HG02884 (cell line): ENCODE measurements around the gene COL1A1.

ENCODE experiments used
- ATAC-seq: cut with Tn5 transposase; IDR thresholded peaks from one replicate; pipeline ENCODE4 v1.9.1; 2021; ENCODE audit warnings: mild to moderate bottlenecking, moderate library complexity; ENCODE audit not compliant: unreplicated experiment

The COL1A1 gene

GRCh38 chr17:50174444-50174843 lies 27.0 kb downstream of the COL1A1 start:
- ATAC-seq, result no peak

DNA sequence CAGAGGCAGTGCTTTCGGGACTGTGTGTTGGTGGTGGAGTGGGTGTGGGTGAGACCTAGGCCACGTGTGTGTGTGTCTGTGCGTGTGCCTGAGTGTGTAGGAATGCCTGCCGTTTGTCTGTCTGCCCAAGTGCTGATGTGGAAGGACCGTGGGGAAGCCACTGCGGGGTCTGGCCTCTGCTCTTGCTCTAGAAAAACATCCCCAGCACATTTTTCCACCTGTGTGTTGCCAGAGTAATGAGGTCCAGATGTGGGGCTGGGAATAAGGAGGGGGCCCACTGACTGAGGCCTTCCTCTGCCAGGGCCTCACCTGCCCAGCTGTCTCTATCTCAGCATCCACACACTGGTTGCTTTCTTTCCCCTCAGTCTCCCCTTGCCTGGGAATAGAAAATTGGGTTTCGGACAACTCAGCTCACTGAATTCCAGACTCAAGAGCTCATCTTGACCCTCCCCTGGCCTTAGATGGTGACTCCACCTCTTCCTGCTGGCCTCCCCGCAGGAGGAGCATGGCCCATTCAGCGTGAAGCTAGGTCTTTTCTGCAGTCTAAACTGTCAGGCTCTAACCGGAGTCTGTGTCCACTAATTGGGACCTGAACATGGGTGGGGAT lies 28.0 kb downstream of the COL1A1 start:
- ATAC-seq, result no peak

DNA sequence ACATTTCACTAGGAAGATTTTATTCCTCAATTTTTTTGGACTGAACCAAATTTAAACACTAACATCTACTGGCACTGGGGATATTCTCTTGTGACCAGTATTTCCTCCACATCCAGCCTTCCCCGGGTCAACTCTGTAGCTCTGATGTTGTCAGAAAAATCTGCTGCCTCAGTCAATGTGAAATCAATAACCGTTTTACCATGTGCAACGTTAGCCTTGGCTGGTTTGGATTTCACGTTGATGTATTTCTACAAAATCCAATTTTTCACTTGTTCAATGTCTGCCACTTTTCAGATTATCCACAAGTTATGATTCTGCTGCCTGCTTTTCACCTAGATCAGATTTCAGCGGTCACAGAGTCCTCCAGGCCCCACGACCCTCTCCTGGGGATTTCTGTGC lies 28.5 kb downstream of the COL1A1 start:
- ATAC-seq, result no peak

GRCh38 chr17:50172130-50172529 lies 29.3 kb downstream of the COL1A1 start:
- no peak for ATAC-seq

GRCh38 chr17:50171371-50172071 lies 29.9 kb downstream of the COL1A1 start:
- no peak for ATAC-seq

GRCh38 chr17:50170662-50171370 lies 30.6 kb downstream of the COL1A1 start:
- ATAC-seq, result no peak

DNA sequence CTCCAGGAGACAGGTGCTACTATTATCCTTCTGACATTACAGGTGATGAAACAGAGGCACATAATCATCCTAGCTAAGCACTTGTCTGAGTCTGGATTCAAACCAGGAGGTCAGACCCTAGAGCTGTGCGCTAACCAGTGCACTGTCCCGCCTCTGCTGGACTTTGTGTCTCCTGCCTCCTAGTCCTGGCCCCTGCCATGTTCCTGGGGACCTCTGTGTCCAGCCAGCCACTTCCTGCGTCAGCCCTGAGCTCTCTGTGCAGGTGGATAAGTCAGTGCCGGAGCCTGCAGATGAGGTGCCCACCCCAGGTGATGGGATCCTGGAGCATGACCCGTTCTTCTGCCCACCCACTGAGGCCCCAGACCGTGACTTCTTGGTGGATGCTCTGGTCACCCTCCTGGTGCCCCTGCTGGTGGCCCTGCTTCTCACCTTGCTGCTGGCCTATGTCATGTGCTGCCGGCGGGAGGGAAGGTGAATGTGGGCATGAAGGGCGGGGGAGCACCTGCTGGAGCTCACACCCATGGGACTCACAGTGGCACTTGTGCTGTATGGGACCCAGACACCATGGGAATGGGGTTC lies 31.5 kb downstream of the COL1A1 start:
- no peak for ATAC-seq

- no peak for ATAC-seq
Measured at GRCh38 chr17:50169121-50169764, 32.2 kb downstream of the COL1A1 start.

DNA sequence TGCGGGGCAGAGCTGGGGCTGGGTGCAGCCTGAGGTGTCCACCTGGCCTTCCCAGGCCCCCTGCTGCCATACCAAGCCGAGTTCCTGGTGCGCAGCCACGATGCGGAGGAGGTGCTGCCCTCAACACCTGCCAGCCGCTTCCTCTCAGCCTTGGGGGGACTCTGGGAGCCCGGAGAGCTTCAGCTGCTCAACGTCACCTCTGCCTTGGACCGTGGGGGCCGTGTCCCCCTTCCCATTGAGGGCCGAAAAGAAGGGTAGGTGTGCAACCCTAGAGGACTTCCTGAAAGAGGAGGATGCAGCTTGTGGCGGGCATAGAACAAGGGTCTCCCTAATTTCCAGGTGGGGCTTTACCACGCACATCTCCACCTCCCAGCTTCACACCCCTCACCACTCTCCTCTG lies 33.1 kb downstream of the COL1A1 start:
- ATAC-seq, result no peak

- no peak for ATAC-seq
Measured at GRCh38 chr17:50167371-50167770, 34.1 kb downstream of the COL1A1 start.

DNA sequence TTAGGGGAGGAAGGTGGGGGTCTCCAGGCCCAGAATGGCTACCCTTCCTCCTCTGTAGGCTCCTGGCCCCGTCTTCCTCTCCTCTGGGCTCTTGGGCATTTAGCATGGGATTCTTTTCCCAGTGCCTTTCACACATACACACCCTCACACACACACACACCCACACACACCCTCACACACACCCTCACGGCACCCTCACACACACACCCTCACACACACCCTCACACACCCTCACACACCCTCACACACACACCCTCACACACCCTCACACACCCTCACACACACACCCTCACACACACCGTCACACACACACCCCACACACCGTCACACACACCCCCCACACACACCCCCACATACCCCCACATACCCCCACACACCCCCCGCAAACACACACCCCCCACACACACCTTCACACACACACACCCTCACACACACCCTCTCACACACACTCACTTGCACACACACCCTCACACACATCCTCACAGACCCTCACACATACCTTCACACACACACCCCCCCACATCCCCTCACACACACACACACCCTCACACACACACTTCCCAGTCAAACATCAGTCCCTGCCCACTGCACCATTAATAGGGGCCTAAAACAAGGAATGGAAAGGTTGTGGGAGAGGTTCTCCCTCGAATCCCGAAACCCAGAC lies 34.8 kb downstream of the COL1A1 start:
- no peak for ATAC-seq

DNA sequence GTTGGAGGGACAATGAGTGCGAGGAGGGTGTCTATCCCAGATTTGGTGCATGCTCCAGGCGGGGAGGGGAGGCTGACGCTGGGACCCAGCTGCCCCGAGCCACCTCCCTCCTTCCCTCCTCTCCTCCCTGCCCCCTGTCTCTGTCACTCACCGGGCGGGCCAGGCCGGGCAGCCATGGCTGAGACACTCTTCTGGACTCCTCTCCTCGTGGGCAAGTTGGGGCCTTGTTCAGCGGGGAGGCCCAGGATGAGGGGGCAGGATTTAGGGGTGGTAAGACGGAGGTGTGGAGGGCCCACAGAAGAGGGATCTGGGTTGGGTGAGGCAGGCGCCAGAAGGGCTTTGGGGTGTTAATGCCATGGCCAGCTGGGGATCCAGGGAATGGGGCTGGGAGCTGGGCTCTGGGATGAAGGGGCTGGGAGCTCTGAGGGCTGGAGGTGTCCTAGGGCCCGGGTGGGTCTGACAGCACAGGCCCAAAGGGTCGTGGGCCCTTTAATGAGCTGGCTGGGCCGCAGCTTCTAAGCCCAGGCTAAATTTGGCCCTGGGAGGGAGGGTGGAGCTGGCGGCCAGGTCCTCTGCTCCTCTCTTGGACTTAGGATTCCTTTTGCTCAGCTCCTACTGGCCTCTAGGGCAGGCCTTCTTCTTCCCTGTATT lies 35.4 kb downstream of the COL1A1 start, which contains the start of gene SGCA:
Gene SGCA, plus strand, starts transcription at position 139 of the 651 bp plus-strand sequence. Its CDS starts 36 bp downstream, at position 175.
- ATAC-seq, result no peak

- ATAC-seq, result no peak
Measured at GRCh38 chr17:50165466-50165865, 36.0 kb downstream of the COL1A1 start.

- no peak for ATAC-seq
Measured at GRCh38 chr17:50165066-50165465, 36.4 kb downstream of the COL1A1 start.

DNA sequence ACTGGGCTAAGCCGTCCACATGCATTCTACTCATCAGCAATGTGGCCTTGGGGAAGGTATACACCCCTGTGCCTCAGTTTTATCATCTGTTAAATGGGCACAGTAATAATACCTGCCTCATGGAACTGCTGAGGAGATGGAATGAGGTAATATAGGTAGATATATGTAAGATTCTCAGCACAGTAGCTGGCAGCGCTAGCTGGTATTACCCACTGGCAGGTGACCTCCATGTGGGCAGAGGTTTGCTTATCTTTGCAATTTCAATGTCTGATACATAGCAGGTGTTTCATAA lies 36.8 kb downstream of the COL1A1 start:
- no peak for ATAC-seq

DNA sequence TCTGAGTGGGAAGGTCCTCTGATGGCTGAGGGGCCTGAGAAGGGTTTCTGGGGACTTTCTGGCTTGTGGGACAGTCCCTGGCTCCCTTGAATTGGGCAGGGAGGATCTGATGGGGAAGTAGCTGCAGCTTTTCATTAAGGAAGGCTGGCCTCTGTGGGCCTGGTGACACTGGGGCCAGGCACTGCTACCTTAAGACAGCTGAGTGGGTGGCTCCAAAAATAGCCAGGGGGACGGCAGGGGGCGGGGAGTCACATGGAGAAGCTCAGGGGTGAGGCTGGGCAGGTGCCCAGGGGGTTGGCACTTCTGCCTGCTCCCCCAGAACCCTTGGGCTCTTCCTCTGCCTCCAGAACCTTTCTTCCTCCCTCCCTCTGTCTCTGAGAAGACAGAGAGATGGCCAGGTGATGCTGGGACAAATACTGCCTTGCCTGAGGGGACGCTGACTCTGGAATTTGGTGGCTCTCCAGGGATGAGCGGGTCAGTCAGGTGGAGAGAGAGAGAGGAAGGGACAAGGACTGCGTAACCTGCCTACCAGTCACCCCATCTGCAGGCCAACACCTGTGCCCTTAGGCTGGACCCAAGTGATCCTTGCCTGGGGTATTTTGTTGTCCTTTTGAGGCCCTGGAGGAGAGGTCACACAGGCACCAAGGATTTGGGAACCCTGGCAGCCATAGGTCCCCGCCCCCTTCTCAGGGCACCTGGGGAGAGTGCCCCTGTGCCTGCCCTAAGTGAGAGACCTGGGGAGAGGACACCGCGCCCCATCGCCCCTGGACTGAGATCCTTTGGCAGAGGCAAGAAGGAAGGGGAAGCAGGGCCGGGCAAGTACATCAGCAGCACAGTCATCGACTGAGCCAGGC lies 37.4 kb downstream of the COL1A1 start:
- ATAC-seq, result no peak

GRCh38 chr17:50162466-50163254 lies 38.8 kb downstream of the COL1A1 start:
- ATAC-seq, result no peak

- no peak for ATAC-seq
Measured at GRCh38 chr17:50161911-50162288, 39.5 kb downstream of the COL1A1 start.
